Panc1 (cell line): ENCODE measurements around the gene ADGRA1. TPM values are rescaled to one million over a fixed set of nuclear protein-coding genes. Genes with fewer than 3 reads are reported as not detected.

Experiments used
- ATAC-seq: fragments of 200-7000 bp; cut with Tn5 transposase; 2 replicates; pipeline ENCODE4 v1.9.1; 2020; ENCODE audit warnings: mild to moderate bottlenecking, moderate library complexity
- BruUV-seq: library from RNA; stranded (reverse); fragments of 400-500 nt; replicated peaks from 2 replicates; lab custom pipeline; 2021; lab: Mats Ljungman, UMichigan
- CTCF ChIA-PET: fragments of 300-600 bp; sonication (Branson Sonifier 250); formaldehyde crosslinking; loops from one replicate; lab custom pipeline; 2022; ENCODE audit warnings: antibody characterized with exemption; lab: Charles Lee
- POLR2A ChIA-PET: fragments of 300-600 bp; sonication (Branson Sonifier 250); formaldehyde crosslinking; loops from one replicate; lab custom pipeline; 2022; ENCODE audit warnings: antibody characterized with exemption; lab: Charles Lee
- DNase-seq: peaks from one replicate; pipeline ENCODE4 v3.0.0-alpha.2; 2010; ENCODE audit warnings: low read depth, low spot score
- H3K27ac ChIP-seq: 2 replicates; pipeline ENCODE4 v1.5.1; 2011; ENCODE audit warnings: mild to moderate bottlenecking, low read length, inconsistent platforms
- H3K27me3 ChIP-seq: fragments of 200-500 bp; sonication (Bioruptor generic); 2 replicates; pipeline ENCODE4 v1.6.0; 2014; ENCODE audit warnings: low read length, inconsistent platforms; ENCODE audit not compliant: control insufficient read depth, insufficient read depth
- H3K36me3 ChIP-seq: fragments of 200-500 bp; sonication (Bioruptor generic); 2 replicates; pipeline ENCODE4 v1.5.1; 2014; ENCODE audit warnings: inconsistent platforms, mild to moderate bottlenecking, low read length, moderate library complexity; ENCODE audit not compliant: control insufficient read depth, insufficient read depth
- H3K4me1 ChIP-seq: 2 replicates; pipeline ENCODE4 v1.5.1; 2011; ENCODE audit warnings: inconsistent platforms, mild to moderate bottlenecking, low read length, moderate library complexity; ENCODE audit not compliant: control insufficient read depth, insufficient read depth
- H3K4me3 ChIP-seq, 2 experiments: 2 replicates each; pipeline ENCODE4 v1.5.1; 2011 to 2012; ENCODE audit warnings: low read depth in 2 of 2, low read length in 2 of 2, mild to moderate bottlenecking in 2 of 2, inconsistent platforms in 1 of 2, moderate library complexity in 1 of 2
- H3K9me3 ChIP-seq: fragments of 200-500 bp; sonication (Bioruptor generic); 2 replicates; pipeline ENCODE4 v1.5.1; 2014; ENCODE audit warnings: low read depth, mild to moderate bottlenecking, inconsistent platforms, low read length, moderate library complexity; ENCODE audit not compliant: control insufficient read depth, insufficient read depth
- CTCF ChIP-seq: fragments of 450-650 bp; IDR thresholded peaks from 2 replicates; pipeline ENCODE4 v1.5.1; 2017; ENCODE audit warnings: mild to moderate bottlenecking
- POLR2AphosphoS5 ChIP-seq: IDR thresholded peaks from 2 replicates; pipeline ENCODE4 v1.6.1; 2012; ENCODE audit warnings: mild to moderate bottlenecking, low read depth, low read length, moderate library complexity
- REST ChIP-seq, 2 experiments: IDR thresholded peaks; 2 replicates each; pipeline ENCODE4 v1.6.1; 2011 to 2012; ENCODE audit warnings: low read depth in 2 of 2, control low read depth in 1 of 2, low read length in 1 of 2, mild to moderate bottlenecking in 1 of 2, moderate library complexity in 1 of 2; ENCODE audit not compliant: insufficient read depth in 1 of 2
- SIN3A ChIP-seq: IDR thresholded peaks from 2 replicates; pipeline ENCODE4 v1.6.1; 2012; ENCODE audit warnings: low read depth, mild to moderate bottlenecking, low read length, moderate library complexity, borderline replicate concordance; ENCODE audit not compliant: insufficient read depth
- TCF7L2 ChIP-seq: IDR thresholded peaks from 2 replicates; pipeline ENCODE4 v1.6.1; 2011; ENCODE audit warnings: mild to moderate bottlenecking, low read depth, low read length, inconsistent platforms
- in situ Hi-C: cut with HindIII; loops from 2 replicates; pipeline ENCODE4 v1.10.0; 2016; ENCODE audit warnings: low sequenced_read_pairs, low pct_unique_long_range_greater_than_20kb
- intact Hi-C: fragments of 100-400 bp; cut with micrococcal nuclease; formaldehyde crosslinking; loops from one replicate; pipeline ENCODE4 v1.10.0; 2022; ENCODE audit not compliant: unreplicated experiment
- total RNA-seq: library from RNA; stranded (reverse); gene quantifications from one replicate; pipeline ENCODE4 v1.2.1, GENCODE V29; 2021; ENCODE audit not compliant: unreplicated experiment

Gene ADGRA1
- total RNA-seq, 1 experiment from 2014 or later, result 0.05 TPM

GRCh38 chr10:133096616-133097269, 9.0 kb downstream of the ADGRA1 start:
- Histone ChIP-seq H3K4me3 (no peak overlapping the region), H3K4me1 (no peaks in the 10 kb centered on the region), H3K9me3 (no peaks in the 10 kb centered on the region), H3K36me3 (no peaks in the 10 kb centered on the region), H3K27me3 (peaks cover 26% of the 10 kb centered on the region), H3K27ac (no peak overlapping the region)
- POLR2A ChIA-PET, result no interaction called here
- in situ Hi-C loops (no loop called here), intact Hi-C loops (loop anchor here (10.0 kb wide), 1 partner anchor 152 kb away; the partner anchor contains the start of gene CFAP46)
- TF ChIP-seq POLR2AphosphoS5 (no peak), TCF7L2 (no peak), REST (IDR thresholded peaks at IDR 0.05; ENCODE audit: insufficient read depth in 1 of 2, low read depth in 2 of 2, low read length in 1 of 2) (no peak), SIN3A (no peak), CTCF (peak; percentile 78; the same call in 1 of the 2 replicates)
- DNase-seq (no peak), ATAC-seq (peak; percentile 39; the same call in 1 of the 2 replicates)
- CTCF ChIA-PET, result interaction anchor here (0.6 kb wide), 1 partner anchor 56 kb away, joined by 4 read pairs; no protein-coding TSS in a partner anchor
- BruUV-seq, result no TSS peak

- no peaks in the 10 kb centered on the region for H3K4me1 ChIP-seq
- DNase-seq (no peak), ATAC-seq (no peak)
- H3K36me3 ChIP-seq, result no peaks in the 10 kb centered on the region
- in situ Hi-C loops (no loop called here), intact Hi-C loops (loop anchor here (10.0 kb wide), 1 partner anchor 153 kb away; the partner anchor contains the start of gene CFAP46)
- POLR2A ChIA-PET, result interaction anchor here (0.6 kb wide), 1 partner anchor 60 kb away, joined by 5 read pairs; no protein-coding TSS in a partner anchor
- CTCF ChIA-PET, result interaction anchor here (0.6 kb wide), 1 partner anchor 56 kb away, joined by 4 read pairs; no protein-coding TSS in a partner anchor
- no peaks in the 10 kb centered on the region for H3K9me3 ChIP-seq
- TF ChIP-seq CTCF, result no peak
- no peak for TF ChIP-seq TCF7L2
- TF ChIP-seq REST (IDR thresholded peaks at IDR 0.05; ENCODE audit: insufficient read depth in 1 of 2, low read depth in 2 of 2, low read length in 1 of 2), result no peak
- TF ChIP-seq SIN3A, result no peak
- no peak for TF ChIP-seq POLR2AphosphoS5
- no peak overlapping the region for H3K4me3 ChIP-seq
- H3K27me3 ChIP-seq, result peaks cover 21% of the 10 kb centered on the region
- no peak overlapping the region for H3K27ac ChIP-seq
- BruUV-seq, result no TSS peak
These were observed 9.7 kb downstream of the ADGRA1 start for GRCh38 chr10:133097418-133097817.
